AG04450 (cell line): ENCODE data around the gene SCUBE2. TPM values are rescaled to one million over a fixed set of nuclear protein-coding genes. Genes with fewer than 3 reads are reported as not detected.

ENCODE experiments used
- CTCF ChIA-PET: fragments of 300-600, 350-600 bp; formaldehyde crosslinking; extraction: SDS; loops from one replicate; lab custom pipeline; 2022; ENCODE audit warnings: antibody characterized with exemption, inconsistent platforms; lab: Charles Lee
- POLR2A ChIA-PET: fragments of 350-600 bp; formaldehyde crosslinking; extraction: SDS; loops from one replicate; lab custom pipeline; 2021; ENCODE audit warnings: antibody characterized with exemption, inconsistent platforms; lab: Yijun Ruan, JAX
- DNase-seq: peaks from one replicate; pipeline ENCODE4 v3.0.0-alpha.2; 2011; ENCODE audit warnings: low read depth, low spot score
- H3K27ac ChIP-seq: one replicate; pipeline ENCODE4 v1.5.1; 2012; ENCODE audit warnings: low read depth, low read length, control low read depth
- H3K27me3 ChIP-seq: one replicate; pipeline ENCODE4 v1.6.0; 2012; ENCODE audit warnings: low read length; ENCODE audit not compliant: control insufficient read depth, insufficient read depth
- H3K4me3 ChIP-seq: 2 replicates; pipeline ENCODE4 v1.5.1; 2011; ENCODE audit warnings: mild to moderate bottlenecking, low read depth, low read length, control low read depth
- H3K9me3 ChIP-seq: 2 replicates; pipeline ENCODE4 v1.5.1; 2012; ENCODE audit warnings: low read length; ENCODE audit not compliant: control insufficient read depth, insufficient read depth
- CTCF ChIP-seq: IDR thresholded peaks from 2 replicates; pipeline ENCODE4 v1.5.1; 2011; ENCODE audit warnings: low read depth, low read length, control low read depth, inconsistent platforms
- polyA plus RNA-seq: library from polyadenylated mRNA; depleted of rRNA; stranded (reverse); fragments of >200 nt; gene quantifications from 2 replicates; pipeline ENCODE4 v1.2.3, GENCODE V29; 2011

The SCUBE2 gene
- polyA plus RNA-seq, 1 experiment = 1.3 TPM

GRCh38 chr11:9096427-9096826 is 5.0 kb upstream of the SCUBE2 start:
- CTCF ChIA-PET = interaction anchor here (1.0 to 2.2 kb wide), 4 partner anchors 13 to 410 kb away, joined by 3 to 13 read pairs (median 6); no protein-coding TSS in a partner anchor
- Histone ChIP-seq H3K9me3 (no peaks in the 10 kb centered on the region), H3K27me3 (no peaks in the 10 kb centered on the region), H3K4me3 (no peak overlapping the region), H3K27ac (no peak overlapping the region)
- no peak for TF ChIP-seq CTCF
- POLR2A ChIA-PET = no interaction called here
- DNase-seq = no peak

- Histone ChIP-seq H3K9me3 (no peaks in the 10 kb centered on the region; the same call in 1 of the 2 replicates), H3K4me3 (no peak overlapping the region), H3K27ac (no peak overlapping the region), H3K27me3 (peaks cover 3% of the 10 kb centered on the region)
- ChIA-PET POLR2A (no interaction called here), CTCF (interaction anchor here (1.0 to 2.2 kb wide), 5 partner anchors 14 to 411 kb away, joined by 3 to 13 read pairs (median 6); no protein-coding TSS in a partner anchor)
- no peak for DNase-seq
- no peak for TF ChIP-seq CTCF
Observed at GRCh38 chr11:9095421-9095820, 4.0 kb upstream of the SCUBE2 start.

GRCh38 chr11:9094420-9094819 is 3.0 kb upstream of the SCUBE2 start:
- Histone ChIP-seq H3K9me3 (no peaks in the 10 kb centered on the region; the same call in 1 of the 2 replicates), H3K27ac (no peak overlapping the region), H3K27me3 (peaks cover 10% of the 10 kb centered on the region), H3K4me3 (no peak overlapping the region)
- no peak for DNase-seq
- CTCF ChIA-PET = interaction anchor here (0.6 to 2.6 kb wide), 3 partner anchors 20 to 48 kb away, joined by 3 to 13 read pairs (median 4); no protein-coding TSS in a partner anchor
- POLR2A ChIA-PET = no interaction called here
- no peak for TF ChIP-seq CTCF

- Histone ChIP-seq H3K9me3 (no peaks in the 10 kb centered on the region; the same call in 1 of the 2 replicates), H3K27me3 (peaks cover 11% of the 10 kb centered on the region), H3K27ac (no peak overlapping the region), H3K4me3 (no peak overlapping the region)
- no peak for DNase-seq
- CTCF ChIA-PET = interaction anchor here (1.0 to 2.6 kb wide), 7 partner anchors 9 to 413 kb away, joined by 3 to 13 read pairs (median 9); no protein-coding TSS in a partner anchor
- peak; percentile 45 for TF ChIP-seq CTCF
- POLR2A ChIA-PET = no interaction called here
Observed at GRCh38 chr11:9092853-9093778, 1.7 kb upstream of the SCUBE2 start.

- CTCF ChIA-PET = interaction anchor here (0.7 to 2.4 kb wide), 6 partner anchors 10 to 414 kb away, joined by 4 to 12 read pairs (median 8); no protein-coding TSS in a partner anchor
- Histone ChIP-seq H3K27ac (no peak overlapping the region), H3K4me3 (peak overlapping the region; percentile 27; the same call in 1 of the 2 replicates), H3K9me3 (no peaks in the 10 kb centered on the region; the same call in 1 of the 2 replicates), H3K27me3 (peaks cover 11% of the 10 kb centered on the region)
- no peak for DNase-seq
- TF ChIP-seq CTCF = no peak
- POLR2A ChIA-PET = no interaction called here
Observed at GRCh38 chr11:9092072-9092471, 673 bp upstream of the SCUBE2 start.
